Right lobe of liver (tissue), 4 donors: ENCODE results near the gene SLC24A4.

Experiments
- POLR2A ChIP-seq: fragments of 450-650 bp; IDR thresholded peaks from one replicate; pipeline ENCODE4 v1.6.1; 2017; ENCODE audit warnings: antibody characterized with exemption, mild to moderate bottlenecking
- TF ChIP-seq, protein P1 (sequence below), 4 donors: fragments of 200-600 bp in 3 of 4; fragments of 450-650 bp in 1 of 4; IDR thresholded peaks; one replicate each; pipeline versions ENCODE4 v1.5.1 to v1.8.0; 2016 to 2022; ENCODE audit warnings: antibody characterized with exemption in 4 of 4, mild to moderate bottlenecking in 2 of 4
- donor health status: DM: no; HTN: no; CAD: no.
- donor health status: DM: no; HTN: no; CAD: no.
- donor health status: DM: no; HTN: yes; CAD: no.

DNA sequence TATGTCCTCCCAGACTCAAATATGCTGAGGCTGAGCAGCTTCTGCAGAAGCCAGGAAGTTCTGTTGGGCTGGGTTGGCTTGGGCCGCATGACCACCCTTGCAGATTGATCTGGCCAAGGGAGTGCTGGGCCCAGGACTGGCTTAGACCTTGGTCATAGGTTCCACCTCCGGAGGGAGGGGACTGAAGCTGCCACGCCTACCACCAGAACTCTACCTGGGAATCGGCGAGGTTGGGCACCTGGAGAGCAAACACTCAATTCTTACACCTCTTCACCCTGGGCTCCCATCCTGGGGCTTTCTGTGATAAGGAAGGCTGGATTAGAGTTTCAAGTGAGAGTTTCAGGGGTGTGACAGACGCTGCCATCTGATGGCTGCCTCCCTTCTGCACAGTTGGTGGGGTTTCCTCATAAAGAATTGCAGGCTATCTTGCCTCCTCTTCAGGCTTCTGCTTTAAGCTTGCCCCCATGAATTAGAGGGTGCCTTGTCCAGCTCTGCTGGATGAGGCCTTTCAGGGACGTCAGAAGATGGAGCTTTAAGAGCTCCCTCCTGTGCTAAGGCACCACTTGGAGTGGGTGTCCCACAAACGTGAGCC lies 5.8 kb downstream of the SLC24A4 start:
- TF ChIP-seq POLR2A, result no peak
- TF ChIP-seq, protein P1, sequence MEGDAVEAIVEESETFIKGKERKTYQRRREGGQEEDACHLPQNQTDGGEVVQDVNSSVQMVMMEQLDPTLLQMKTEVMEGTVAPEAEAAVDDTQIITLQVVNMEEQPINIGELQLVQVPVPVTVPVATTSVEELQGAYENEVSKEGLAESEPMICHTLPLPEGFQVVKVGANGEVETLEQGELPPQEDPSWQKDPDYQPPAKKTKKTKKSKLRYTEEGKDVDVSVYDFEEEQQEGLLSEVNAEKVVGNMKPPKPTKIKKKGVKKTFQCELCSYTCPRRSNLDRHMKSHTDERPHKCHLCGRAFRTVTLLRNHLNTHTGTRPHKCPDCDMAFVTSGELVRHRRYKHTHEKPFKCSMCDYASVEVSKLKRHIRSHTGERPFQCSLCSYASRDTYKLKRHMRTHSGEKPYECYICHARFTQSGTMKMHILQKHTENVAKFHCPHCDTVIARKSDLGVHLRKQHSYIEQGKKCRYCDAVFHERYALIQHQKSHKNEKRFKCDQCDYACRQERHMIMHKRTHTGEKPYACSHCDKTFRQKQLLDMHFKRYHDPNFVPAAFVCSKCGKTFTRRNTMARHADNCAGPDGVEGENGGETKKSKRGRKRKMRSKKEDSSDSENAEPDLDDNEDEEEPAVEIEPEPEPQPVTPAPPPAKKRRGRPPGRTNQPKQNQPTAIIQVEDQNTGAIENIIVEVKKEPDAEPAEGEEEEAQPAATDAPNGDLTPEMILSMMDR (IDR thresholded peaks at IDR 0.05), result no peak
